Activated CD4-positive, alpha-beta memory T cell treated with anti-CD3 and anti-CD28 coated beads for 36 hours (primary cell): ENCODE data around the gene CKAP2L. TPM values are rescaled to one million over a fixed set of nuclear protein-coding genes. Genes with fewer than 3 reads are reported as not detected.

Source experiments
- CTCF ChIA-PET: fragments of 350-600 bp; sonication (Branson Sonifier 250); formaldehyde crosslinking; loops from one replicate; lab custom pipeline; 2021; ENCODE audit warnings: antibody characterized with exemption, inconsistent platforms; lab: Charles Lee
- POLR2A ChIA-PET: fragments of 350-600 bp; sonication (Branson Sonifier 250); formaldehyde crosslinking; loops from one replicate; lab custom pipeline; 2021; ENCODE audit warnings: antibody characterized with exemption; lab: Charles Lee
- DNase-seq: peaks from one replicate; pipeline ENCODE4 v3.0.0-alpha.2; 2020
- H3K27ac Mint-ChIP-seq: one replicate; pipeline ENCODE4 v1.8.0; 2021; ENCODE audit warnings: mixed read lengths
- H3K27me3 Mint-ChIP-seq: one replicate; pipeline ENCODE4 v1.8.0; 2021; ENCODE audit warnings: mixed read lengths
- H3K36me3 Mint-ChIP-seq: one replicate; pipeline ENCODE4 v1.8.0; 2021; ENCODE audit warnings: mixed read lengths
- H3K4me1 Mint-ChIP-seq: one replicate; pipeline ENCODE4 v1.8.0; 2021; ENCODE audit warnings: low read depth, mixed read lengths
- H3K4me3 Mint-ChIP-seq: one replicate; pipeline ENCODE4 v1.8.0; 2021; ENCODE audit warnings: mild to moderate bottlenecking, mixed read lengths
- H3K9me3 Mint-ChIP-seq: one replicate; pipeline ENCODE4 v1.8.0; 2021; ENCODE audit warnings: mixed read lengths
- intact Hi-C: fragments of 100-400 bp; cut with micrococcal nuclease; formaldehyde crosslinking; loops from one replicate; pipeline ENCODE4 v1.15.1; 2023
- total RNA-seq, 2 experiments: library from RNA; stranded (reverse); gene quantifications; one replicate each; pipeline ENCODE4 v1.2.3, GENCODE V29; 2021

CKAP2L gene
- total RNA-seq, 2 experiments from 2014 or later = 42.1 to 46.1 TPM

- ChIA-PET CTCF (interaction anchor here (1.0 to 2.4 kb wide), 2 partner anchors 19 to 181 kb away, joined by 3 to 5 read pairs; no protein-coding TSS in a partner anchor), POLR2A (no interaction called here)
- H3K36me3 Mint-ChIP-seq = no peaks in the 10 kb centered on the region
- intact Hi-C loops = no loop called here
- no peak overlapping the region for H3K27ac Mint-ChIP-seq
- peaks cover 37% of the 10 kb centered on the region for H3K4me1 Mint-ChIP-seq
- H3K9me3 Mint-ChIP-seq = no peaks in the 10 kb centered on the region
- DNase-seq = no peak
- H3K27me3 Mint-ChIP-seq = peaks cover 3% of the 10 kb centered on the region
- H3K4me3 Mint-ChIP-seq = no peak overlapping the region
Measured at GRCh38 chr2:112703684-112704083, 60.7 kb downstream of the CKAP2L start.

- Mint-ChIP-seq H3K4me3 (no peak overlapping the region), H3K9me3 (no peaks in the 10 kb centered on the region), H3K27ac (no peak overlapping the region), H3K27me3 (peaks cover 1% of the 10 kb centered on the region), H3K4me1 (peaks cover 12% of the 10 kb centered on the region), H3K36me3 (no peaks in the 10 kb centered on the region)
- intact Hi-C loops = no loop called here
- DNase-seq = no peak
- ChIA-PET CTCF (interaction anchor here (1.9 kb wide), 1 partner anchor 9 kb away, joined by 5 read pairs; no protein-coding TSS in a partner anchor), POLR2A (interaction anchor here (1.0 kb wide), 1 partner anchor 8 kb away, joined by 3 read pairs; no protein-coding TSS in a partner anchor)
Measured at GRCh38 chr2:112701052-112701451, 63.4 kb downstream of the CKAP2L start.

GRCh38 chr2:112699984-112700667 lies 64.3 kb downstream of the CKAP2L start:
- intact Hi-C loops = no loop called here
- Mint-ChIP-seq H3K4me3 (no peak overlapping the region), H3K27ac (no peak overlapping the region), H3K4me1 (peaks cover 7% of the 10 kb centered on the region), H3K36me3 (no peaks in the 10 kb centered on the region), H3K27me3 (peaks cover 1% of the 10 kb centered on the region), H3K9me3 (no peaks in the 10 kb centered on the region)
- DNase-seq = no peak
- CTCF ChIA-PET = interaction anchor here (1.1 to 2.7 kb wide), 3 partner anchors 8 to 26 kb away, joined by 4 to 9 read pairs (median 5); no protein-coding TSS in a partner anchor
- POLR2A ChIA-PET = interaction anchor here (1.0 kb wide), 1 partner anchor 7 kb away, joined by 3 read pairs; no protein-coding TSS in a partner anchor

- no peak overlapping the region for H3K4me3 Mint-ChIP-seq
- CTCF ChIA-PET = interaction anchor here (1.1 to 2.7 kb wide), 2 partner anchors 8 to 27 kb away, joined by 4 to 9 read pairs; no protein-coding TSS in a partner anchor
- no peak for DNase-seq
- no peaks in the 10 kb centered on the region for H3K9me3 Mint-ChIP-seq
- H3K27ac Mint-ChIP-seq = no peak overlapping the region
- H3K4me1 Mint-ChIP-seq = peaks cover 7% of the 10 kb centered on the region
- H3K27me3 Mint-ChIP-seq = no peaks in the 10 kb centered on the region
- intact Hi-C loops = no loop called here
- no peaks in the 10 kb centered on the region for H3K36me3 Mint-ChIP-seq
- POLR2A ChIA-PET = interaction anchor here (1.2 kb wide), 1 partner anchor 41 kb away, joined by 4 read pairs; no protein-coding TSS in a partner anchor
Measured at GRCh38 chr2:112698834-112699515, 65.4 kb downstream of the CKAP2L start.

GRCh38 chr2:112694182-112694581 lies 70.2 kb downstream of the CKAP2L start:
- CTCF ChIA-PET = interaction anchor here (4.0 kb wide), 1 partner anchor 33 kb away, joined by 58 read pairs; no protein-coding TSS in a partner anchor
- Mint-ChIP-seq H3K27ac (no peak overlapping the region), H3K9me3 (no peaks in the 10 kb centered on the region), H3K4me3 (no peak overlapping the region), H3K27me3 (no peaks in the 10 kb centered on the region), H3K36me3 (no peaks in the 10 kb centered on the region), H3K4me1 (peaks cover 33% of the 10 kb centered on the region)
- POLR2A ChIA-PET = no interaction called here
- intact Hi-C loops = loop anchor here (5.0 kb wide), 1 partner anchor 212 kb away; the partner anchor contains the start of gene TTL
- no peak for DNase-seq

- H3K36me3 Mint-ChIP-seq = no peaks in the 10 kb centered on the region
- intact Hi-C loops = loop anchor here (1.0 to 5.0 kb wide), 3 partner anchors 13 to 211 kb away; partner anchors contain the start of gene TTL
- peaks cover 33% of the 10 kb centered on the region for H3K4me1 Mint-ChIP-seq
- H3K27ac Mint-ChIP-seq = peak overlapping the region; percentile 49
- no peaks in the 10 kb centered on the region for H3K27me3 Mint-ChIP-seq
- H3K9me3 Mint-ChIP-seq = no peaks in the 10 kb centered on the region
- H3K4me3 Mint-ChIP-seq = no peak overlapping the region
- POLR2A ChIA-PET = interaction anchor here (1.2 to 2.0 kb wide), 6 partner anchors 7 to 63 kb away, joined by 3 to 10 read pairs (median 5); no protein-coding TSS in a partner anchor
- no peak for DNase-seq
- CTCF ChIA-PET = interaction anchor here (0.9 to 4.6 kb wide), 9 partner anchors 9 to 154 kb away, joined by 3 to 91 read pairs (median 11); no protein-coding TSS in a partner anchor
Measured at GRCh38 chr2:112693596-112693995, 70.8 kb downstream of the CKAP2L start.

- Mint-ChIP-seq H3K27me3 (no peaks in the 10 kb centered on the region), H3K4me1 (peaks cover 33% of the 10 kb centered on the region), H3K4me3 (peak overlapping the region; percentile 30), H3K27ac (peak overlapping the region; percentile 84), H3K36me3 (no peaks in the 10 kb centered on the region), H3K9me3 (no peaks in the 10 kb centered on the region)
- intact Hi-C loops = loop anchor here (1.0 to 5.0 kb wide), 5 partner anchors 13 to 211 kb away; partner anchors contain the start of genes SLC20A1 and TTL
- ChIA-PET CTCF (interaction anchor here (0.9 to 4.6 kb wide), 16 partner anchors 8 to 192 kb away, joined by 3 to 91 read pairs (median 5); no protein-coding TSS in a partner anchor), POLR2A (interaction anchor here (1.2 to 2.0 kb wide), 10 partner anchors 8 to 62 kb away, joined by 3 to 10 read pairs (median 4); partner anchors contain the start of gene SLC20A1)
- peak; percentile 81 for DNase-seq
Measured at GRCh38 chr2:112692918-112693317, 71.5 kb downstream of the CKAP2L start.

- H3K9me3 Mint-ChIP-seq = no peaks in the 10 kb centered on the region
- ChIA-PET CTCF (interaction anchor here (0.9 to 4.6 kb wide), 15 partner anchors 8 to 193 kb away, joined by 3 to 91 read pairs (median 5); no protein-coding TSS in a partner anchor), POLR2A (interaction anchor here (0.5 to 2.0 kb wide), 12 partner anchors 8 to 128 kb away, joined by 3 to 10 read pairs (median 4); partner anchors contain the start of gene SLC20A1)
- H3K27ac Mint-ChIP-seq = peak overlapping the region; percentile 84
- peaks cover 33% of the 10 kb centered on the region for H3K4me1 Mint-ChIP-seq
- H3K27me3 Mint-ChIP-seq = no peaks in the 10 kb centered on the region
- intact Hi-C loops = loop anchor here (1.0 to 5.0 kb wide), 4 partner anchors 34 to 210 kb away; partner anchors contain the start of genes SLC20A1 and TTL
- peak; percentile 87 for DNase-seq
- H3K36me3 Mint-ChIP-seq = no peaks in the 10 kb centered on the region
- peak overlapping the region; percentile 30 for H3K4me3 Mint-ChIP-seq
Measured at GRCh38 chr2:112692495-112692911, 71.9 kb downstream of the CKAP2L start.

GRCh38 chr2:112691881-112692281 lies 72.5 kb downstream of the CKAP2L start:
- ChIA-PET CTCF (interaction anchor here (0.9 to 4.6 kb wide), 20 partner anchors 7 to 193 kb away, joined by 3 to 91 read pairs (median 6); partner anchors contain the start of gene CHCHD5), POLR2A (interaction anchor here (0.5 to 2.0 kb wide), 10 partner anchors 16 to 129 kb away, joined by 3 to 10 read pairs (median 4); partner anchors contain the start of gene SLC20A1)
- Mint-ChIP-seq H3K27me3 (no peaks in the 10 kb centered on the region), H3K27ac (peak overlapping the region; percentile 84), H3K9me3 (no peaks in the 10 kb centered on the region), H3K36me3 (no peaks in the 10 kb centered on the region), H3K4me3 (peak overlapping the region; percentile 2), H3K4me1 (peaks cover 33% of the 10 kb centered on the region)
- DNase-seq = peak; percentile 61
- intact Hi-C loops = loop anchor here (1.0 to 5.0 kb wide), 6 partner anchors 35 to 210 kb away; partner anchors contain the start of genes SLC20A1 and TTL

GRCh38 chr2:112690853-112691401 lies 73.5 kb downstream of the CKAP2L start:
- POLR2A ChIA-PET = interaction anchor here (0.6 to 1.0 kb wide), 5 partner anchors 17 to 44 kb away, joined by 3 to 6 read pairs (median 5); no protein-coding TSS in a partner anchor
- Mint-ChIP-seq H3K36me3 (no peaks in the 10 kb centered on the region), H3K27ac (peak overlapping the region; percentile 84), H3K27me3 (no peaks in the 10 kb centered on the region), H3K4me3 (peak overlapping the region; percentile 50), H3K4me1 (peaks cover 33% of the 10 kb centered on the region), H3K9me3 (no peaks in the 10 kb centered on the region)
- CTCF ChIA-PET = interaction anchor here (1.1 to 4.6 kb wide), 20 partner anchors 8 to 106 kb away, joined by 3 to 91 read pairs (median 6); partner anchors contain the start of genes CHCHD5 and SLC20A1
- DNase-seq = peak; percentile 80
- intact Hi-C loops = loop anchor here (1.0 to 5.0 kb wide), 3 partner anchors 65 to 209 kb away; partner anchors contain the start of gene TTL
